ENCODE measurements around the gene CHTOP.

The CHTOP gene

GRCh38 chr1:153649863-153650235, 16.0 kb downstream of the CHTOP start:
- Histone ChIP-seq H4K20me1 (ENCODE audit: control insufficient read depth, insufficient read depth, low read depth, low read length) (no peaks in the 10 kb centered on the region), H3K4me1 (ENCODE audit: control insufficient read depth, low read length) (no peaks in the 10 kb centered on the region), H3F3A (ENCODE audit: control insufficient read depth, insufficient read depth) (peaks cover 11% of the 10 kb centered on the region), H3K79me2 (ENCODE audit: control insufficient read depth, low read length) (no peaks in the 10 kb centered on the region), H3K27ac (ENCODE audit: low read depth, low read length) (no peak overlapping the region), H3K9me3 (ENCODE audit: control insufficient read depth, insufficient read depth, low read length) (no peaks in the 10 kb centered on the region), H3K27me3 (ENCODE audit: control insufficient read depth, low read length) (no peaks in the 10 kb centered on the region), H3K4me3 (ENCODE audit: low read length) (no peak overlapping the region), H3K36me3 (ENCODE audit: control insufficient read depth, low read length) (peaks cover 25% of the 10 kb centered on the region), H3K4me2 (ENCODE audit: low read length) (no peak overlapping the region), H3K9me2 (replicated peaks; ENCODE audit: control insufficient read depth, low read length) (no peaks in the 10 kb centered on the region)
- TF ChIP-seq EZH2phosphoT487 (IDR thresholded peaks at IDR 0.05; ENCODE audit: borderline replicate concordance, low read length): no peak
- no peak for TF ChIP-seq CTCF (IDR thresholded peaks at IDR 0.05; ENCODE audit: low read depth, low read length, poor library complexity, severe bottlenecking)

- Histone ChIP-seq H3K4me2 (ENCODE audit: low read length) (no peak overlapping the region), H3F3A (ENCODE audit: control insufficient read depth, insufficient read depth) (peaks cover 13% of the 10 kb centered on the region), H3K9me2 (replicated peaks; ENCODE audit: control insufficient read depth, low read length) (no peaks in the 10 kb centered on the region), H3K27ac (ENCODE audit: low read depth, low read length) (no peak overlapping the region), H3K4me3 (ENCODE audit: low read length) (no peak overlapping the region), H3K9me3 (ENCODE audit: control insufficient read depth, insufficient read depth, low read length) (no peaks in the 10 kb centered on the region), H3K36me3 (ENCODE audit: control insufficient read depth, low read length) (peaks cover 7% of the 10 kb centered on the region), H3K27me3 (ENCODE audit: control insufficient read depth, low read length) (no peaks in the 10 kb centered on the region), H4K20me1 (ENCODE audit: control insufficient read depth, insufficient read depth, low read depth, low read length) (no peaks in the 10 kb centered on the region), H3K4me1 (ENCODE audit: control insufficient read depth, low read length) (no peaks in the 10 kb centered on the region), H3K79me2 (ENCODE audit: control insufficient read depth, low read length) (no peaks in the 10 kb centered on the region)
- no peak for TF ChIP-seq EZH2phosphoT487 (IDR thresholded peaks at IDR 0.05; ENCODE audit: borderline replicate concordance, low read length)
- TF ChIP-seq CTCF (IDR thresholded peaks at IDR 0.05; ENCODE audit: low read depth, low read length, poor library complexity, severe bottlenecking): no peak
Observed at GRCh38 chr1:153651771-153652170, 17.9 kb downstream of the CHTOP start.

GRCh38 chr1:153652805-153653500, 19.1 kb downstream of the CHTOP start:
- TF ChIP-seq CTCF (IDR thresholded peaks at IDR 0.05; ENCODE audit: low read depth, low read length, poor library complexity, severe bottlenecking) (no peak), EZH2phosphoT487 (IDR thresholded peaks at IDR 0.05; ENCODE audit: borderline replicate concordance, low read length) (no peak)
- H3K27ac ChIP-seq (ENCODE audit: low read depth, low read length): no peak overlapping the region
- peaks cover 3% of the 10 kb centered on the region for H3K4me1 ChIP-seq (ENCODE audit: control insufficient read depth, low read length)
- no peaks in the 10 kb centered on the region for H3K9me2 ChIP-seq (replicated peaks; ENCODE audit: control insufficient read depth, low read length)
- H3K79me2 ChIP-seq (ENCODE audit: control insufficient read depth, low read length): no peaks in the 10 kb centered on the region
- peaks cover 9% of the 10 kb centered on the region; the same call in 1 of the 2 replicates for H3F3A ChIP-seq (ENCODE audit: control insufficient read depth, insufficient read depth)
- H3K27me3 ChIP-seq (ENCODE audit: control insufficient read depth, low read length): no peaks in the 10 kb centered on the region
- H3K36me3 ChIP-seq (ENCODE audit: control insufficient read depth, low read length): no peaks in the 10 kb centered on the region
- H3K4me3 ChIP-seq (ENCODE audit: low read length): no peak overlapping the region
- H3K4me2 ChIP-seq (ENCODE audit: low read length): no peak overlapping the region
- no peaks in the 10 kb centered on the region for H3K9me3 ChIP-seq (ENCODE audit: control insufficient read depth, insufficient read depth, low read length)
- H4K20me1 ChIP-seq (ENCODE audit: control insufficient read depth, insufficient read depth, low read depth, low read length): no peaks in the 10 kb centered on the region

All from DOHH2 (cell line).